Measurements from ENCODE around the gene C11orf91. TPM values are rescaled to one million over a fixed set of nuclear protein-coding genes. Genes with fewer than 3 reads are reported as not detected.
"Not testable (repeated sequence)": the region's sequence is repeated elsewhere in the genome, so short reads cannot be mapped to it uniquely, and the experiment has no call there.

C11orf91 gene
- total RNA-seq, 1 experiment from 2014 or later, result not detected

GRCh38 chr11:33663121-33663520 lies 37.5 kb downstream of the C11orf91 start:
- Histone ChIP-seq H3K36me3 (replicated peaks; ENCODE audit: control insufficient read depth, insufficient read depth, low read length) (no peaks in the 10 kb centered on the region), H3K4me3 (ENCODE audit: insufficient read depth, low read depth, low read length) (no peak overlapping the region), H3K27me3 (ENCODE audit: control insufficient read depth, insufficient read depth, low read length) (no peaks in the 10 kb centered on the region)
- no peak for DNase-seq

- not testable (repeated sequence) for H3K36me3 ChIP-seq (replicated peaks; ENCODE audit: control insufficient read depth, insufficient read depth, low read length); H3K4me3 ChIP-seq (ENCODE audit: insufficient read depth, low read depth, low read length); DNase-seq; H3K27me3 ChIP-seq (ENCODE audit: control insufficient read depth, insufficient read depth, low read length)
Observed at GRCh38 chr11:33661526-33661925, 39.1 kb downstream of the C11orf91 start.

- DNase-seq, result no peak
- Histone ChIP-seq H3K27me3 (ENCODE audit: control insufficient read depth, insufficient read depth, low read length) (no peaks in the 10 kb centered on the region), H3K36me3 (replicated peaks; ENCODE audit: control insufficient read depth, insufficient read depth, low read length) (no peaks in the 10 kb centered on the region), H3K4me3 (ENCODE audit: insufficient read depth, low read depth, low read length) (no peak overlapping the region)
Observed at GRCh38 chr11:33660962-33661361, 39.7 kb downstream of the C11orf91 start.

- Histone ChIP-seq H3K36me3 (replicated peaks; ENCODE audit: control insufficient read depth, insufficient read depth, low read length) (no peaks in the 10 kb centered on the region), H3K27me3 (ENCODE audit: control insufficient read depth, insufficient read depth, low read length) (no peaks in the 10 kb centered on the region), H3K4me3 (ENCODE audit: insufficient read depth, low read depth, low read length) (no peak overlapping the region)
- no peak for DNase-seq
Observed at GRCh38 chr11:33659370-33660139, 41.1 kb downstream of the C11orf91 start.

- peak; percentile 70 for DNase-seq
- H3K27me3 ChIP-seq (ENCODE audit: control insufficient read depth, insufficient read depth, low read length), result no peaks in the 10 kb centered on the region
- H3K36me3 ChIP-seq (replicated peaks; ENCODE audit: control insufficient read depth, insufficient read depth, low read length), result no peaks in the 10 kb centered on the region
- H3K4me3 ChIP-seq (ENCODE audit: insufficient read depth, low read depth, low read length), result no peak overlapping the region
Observed at GRCh38 chr11:33658195-33658900, 42.3 kb downstream of the C11orf91 start.

- Histone ChIP-seq H3K36me3 (replicated peaks; ENCODE audit: control insufficient read depth, insufficient read depth, low read length) (no peaks in the 10 kb centered on the region), H3K27me3 (ENCODE audit: control insufficient read depth, insufficient read depth, low read length) (no peaks in the 10 kb centered on the region), H3K4me3 (ENCODE audit: insufficient read depth, low read depth, low read length) (no peak overlapping the region)
- no peak for DNase-seq
Observed at GRCh38 chr11:33657757-33658156, 42.9 kb downstream of the C11orf91 start.

GRCh38 chr11:33656768-33657167 lies 43.9 kb downstream of the C11orf91 start:
- H3K4me3 ChIP-seq (ENCODE audit: insufficient read depth, low read depth, low read length), result no peak overlapping the region
- H3K36me3 ChIP-seq (replicated peaks; ENCODE audit: control insufficient read depth, insufficient read depth, low read length), result no peaks in the 10 kb centered on the region
- DNase-seq, result no peak
- no peaks in the 10 kb centered on the region for H3K27me3 ChIP-seq (ENCODE audit: control insufficient read depth, insufficient read depth, low read length)

GRCh38 chr11:33655842-33656600 lies 44.6 kb downstream of the C11orf91 start:
- no peak for DNase-seq
- no peaks in the 10 kb centered on the region for H3K27me3 ChIP-seq (ENCODE audit: control insufficient read depth, insufficient read depth, low read length)
- no peak overlapping the region for H3K4me3 ChIP-seq (ENCODE audit: insufficient read depth, low read depth, low read length)
- H3K36me3 ChIP-seq (replicated peaks; ENCODE audit: control insufficient read depth, insufficient read depth, low read length), result no peaks in the 10 kb centered on the region

GRCh38 chr11:33654594-33654993 lies 46.0 kb downstream of the C11orf91 start:
- Histone ChIP-seq H3K4me3 (ENCODE audit: insufficient read depth, low read depth, low read length) (no peak overlapping the region), H3K27me3 (ENCODE audit: control insufficient read depth, insufficient read depth, low read length) (no peaks in the 10 kb centered on the region), H3K36me3 (replicated peaks; ENCODE audit: control insufficient read depth, insufficient read depth, low read length) (no peaks in the 10 kb centered on the region; the same call in 1 of the 2 replicates)
- no peak for DNase-seq

GRCh38 chr11:33652930-33653329 lies 47.7 kb downstream of the C11orf91 start:
- no peaks in the 10 kb centered on the region; the same call in 1 of the 2 replicates for H3K36me3 ChIP-seq (replicated peaks; ENCODE audit: control insufficient read depth, insufficient read depth, low read length)
- H3K27me3 ChIP-seq (ENCODE audit: control insufficient read depth, insufficient read depth, low read length), result no peaks in the 10 kb centered on the region
- H3K4me3 ChIP-seq (ENCODE audit: insufficient read depth, low read depth, low read length), result no peak overlapping the region
- DNase-seq, result no peak

- H3K27me3 ChIP-seq (ENCODE audit: control insufficient read depth, insufficient read depth, low read length), result no peaks in the 10 kb centered on the region
- DNase-seq, result no peak
- H3K36me3 ChIP-seq (replicated peaks; ENCODE audit: control insufficient read depth, insufficient read depth, low read length), result no peaks in the 10 kb centered on the region; the same call in 1 of the 2 replicates
- H3K4me3 ChIP-seq (ENCODE audit: insufficient read depth, low read depth, low read length), result no peak overlapping the region
Observed at GRCh38 chr11:33652431-33652830, 48.2 kb downstream of the C11orf91 start.

GRCh38 chr11:33651990-33652389 lies 48.6 kb downstream of the C11orf91 start:
- H3K27me3 ChIP-seq (ENCODE audit: control insufficient read depth, insufficient read depth, low read length), result no peaks in the 10 kb centered on the region
- H3K36me3 ChIP-seq (replicated peaks; ENCODE audit: control insufficient read depth, insufficient read depth, low read length), result no peaks in the 10 kb centered on the region; the same call in 1 of the 2 replicates
- no peak overlapping the region for H3K4me3 ChIP-seq (ENCODE audit: insufficient read depth, low read depth, low read length)
- no peak for DNase-seq

GRCh38 chr11:33651555-33651954 lies 49.1 kb downstream of the C11orf91 start:
- no peaks in the 10 kb centered on the region for H3K27me3 ChIP-seq (ENCODE audit: control insufficient read depth, insufficient read depth, low read length)
- peak; percentile 61 for DNase-seq
- H3K4me3 ChIP-seq (ENCODE audit: insufficient read depth, low read depth, low read length), result no peak overlapping the region
- H3K36me3 ChIP-seq (replicated peaks; ENCODE audit: control insufficient read depth, insufficient read depth, low read length), result no peaks in the 10 kb centered on the region; the same call in 1 of the 2 replicates

GRCh38 chr11:33649944-33650343 lies 50.7 kb downstream of the C11orf91 start:
- H3K36me3 ChIP-seq (replicated peaks; ENCODE audit: control insufficient read depth, insufficient read depth, low read length), result no peaks in the 10 kb centered on the region; the same call in 1 of the 2 replicates
- H3K4me3 ChIP-seq (ENCODE audit: insufficient read depth, low read depth, low read length), result no peak overlapping the region
- no peaks in the 10 kb centered on the region for H3K27me3 ChIP-seq (ENCODE audit: control insufficient read depth, insufficient read depth, low read length)
- DNase-seq, result no peak

Measured in H7 (cell line).